Superior temporal gyrus (tissue), 1 donor: Measurements from ENCODE around the gene GDF10.
A peak's percentile ranks its signal among the peaks of the same experiment; 100 is the strongest.

Source experiments
- DNase-seq: peaks from one replicate; pipeline ENCODE4 v3.0.0-alpha.2; 2016; ENCODE audit errors: extremely low spot score

Gene GDF10

DNA sequence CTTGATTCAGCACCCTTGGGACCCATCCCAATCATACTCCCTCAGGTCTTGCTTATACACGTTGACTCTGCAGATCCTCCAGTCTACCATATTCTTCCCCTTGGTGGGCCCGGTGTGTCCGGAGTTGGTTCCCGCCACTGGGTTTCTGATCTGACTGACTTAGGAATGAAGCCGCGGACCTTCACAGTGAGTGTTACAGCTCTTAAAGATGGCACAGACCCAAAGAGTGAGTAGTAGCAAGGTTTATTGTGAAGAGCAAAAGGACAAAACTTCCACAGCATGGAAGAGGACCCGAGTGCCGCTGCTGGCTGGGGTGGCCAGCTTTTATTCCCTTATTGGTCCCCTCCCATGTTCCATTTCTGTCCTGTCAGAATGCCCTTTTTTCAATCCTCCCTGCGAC is 5.9 kb upstream of the GDF10 start:
- DNase-seq, result no peak

DNA sequence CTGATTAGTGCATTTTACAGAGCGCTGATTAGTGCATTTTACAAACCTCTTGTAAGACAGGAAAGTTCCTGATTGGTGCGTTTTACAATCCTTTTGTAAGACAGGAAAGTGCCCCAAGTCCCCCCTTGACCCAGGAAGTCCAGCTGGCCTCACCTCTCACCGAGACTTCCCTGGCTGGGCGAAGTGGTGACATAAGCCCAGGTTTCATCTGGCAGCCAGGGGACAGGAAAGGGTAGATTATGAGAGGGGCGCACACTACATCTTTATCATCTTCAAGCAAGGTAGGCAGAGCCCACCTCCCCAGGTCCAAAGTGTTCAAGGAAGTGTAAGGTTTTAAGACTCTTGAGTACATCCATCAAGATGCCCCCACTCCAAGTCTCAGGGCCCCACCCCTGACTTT is 5.5 kb upstream of the GDF10 start:
- DNase-seq, result no peak

DNA sequence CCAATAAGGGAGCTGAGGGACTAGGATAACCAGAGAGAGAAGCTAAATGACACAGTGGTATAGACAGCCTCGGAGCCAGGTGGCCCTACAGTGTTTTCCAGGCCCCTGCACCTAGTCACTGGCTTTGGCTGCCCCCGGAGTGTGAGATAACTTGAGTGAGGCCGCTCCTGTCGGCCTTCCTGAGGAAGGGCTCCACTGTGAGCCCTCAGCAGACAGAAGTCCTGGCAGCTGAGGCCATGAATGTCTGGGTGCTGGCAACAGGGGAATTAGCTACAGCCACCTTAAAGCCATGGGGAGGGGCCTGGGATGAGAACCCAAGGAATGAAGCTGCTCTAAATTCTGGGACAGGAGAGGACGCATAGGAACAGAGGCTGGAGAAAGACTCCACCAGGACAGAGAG is 4.6 kb upstream of the GDF10 start:
- no peak for DNase-seq

DNA sequence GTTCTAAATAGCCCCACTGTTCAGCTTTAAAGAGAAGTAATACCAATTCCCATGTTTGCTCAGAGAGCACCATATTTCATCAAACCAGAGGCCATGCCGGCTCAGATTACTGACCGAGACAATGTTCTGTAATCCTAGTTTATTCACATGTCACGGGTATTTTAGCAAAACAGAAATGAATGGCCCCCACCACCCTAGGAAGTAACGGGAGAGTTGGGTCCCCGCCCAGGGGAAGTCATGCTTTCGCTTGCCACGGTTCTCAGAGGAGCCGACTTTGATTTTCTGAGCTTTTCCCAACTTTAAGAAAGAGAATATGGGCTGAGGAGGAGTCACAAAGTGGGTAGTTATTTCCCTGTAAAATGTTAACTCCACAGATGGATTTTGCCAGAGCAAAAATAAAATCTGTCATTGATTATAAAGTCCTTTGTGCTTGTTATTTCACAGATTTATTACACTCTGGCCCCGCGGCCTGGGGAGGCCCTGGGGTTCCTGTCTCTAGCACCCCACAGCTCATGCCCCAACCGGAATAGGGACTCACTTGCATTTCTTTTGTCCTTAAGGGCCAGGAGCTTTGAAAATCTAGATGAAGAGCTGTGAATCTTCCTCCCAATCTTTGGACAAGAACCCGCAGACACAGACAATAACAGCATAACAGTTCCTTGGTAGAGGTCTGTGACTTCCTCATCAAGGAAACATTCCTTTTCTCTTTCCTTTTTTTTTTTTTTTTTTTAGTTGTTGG is 3.7 kb upstream of the GDF10 start:
- DNase-seq, result no peak

DNA sequence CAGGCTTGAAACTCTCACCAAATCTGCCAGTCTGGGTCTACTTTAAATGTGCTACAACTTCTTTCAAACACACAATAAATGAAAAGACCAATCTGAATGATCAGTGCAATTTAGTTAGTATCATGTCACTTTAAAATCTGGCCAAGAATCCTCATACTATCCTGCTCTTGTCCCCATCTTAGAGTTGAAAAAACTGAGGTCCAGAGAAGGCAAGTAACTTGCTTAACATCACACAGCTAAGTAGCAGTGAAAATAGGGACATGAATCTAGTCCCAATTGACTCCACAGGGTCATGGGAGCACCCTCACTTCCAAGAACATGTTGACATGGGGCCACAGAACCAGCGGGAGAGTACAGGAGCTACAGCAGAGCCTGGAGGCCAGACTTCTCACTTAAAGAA is 3.1 kb upstream of the GDF10 start:
- no peak for DNase-seq

DNA sequence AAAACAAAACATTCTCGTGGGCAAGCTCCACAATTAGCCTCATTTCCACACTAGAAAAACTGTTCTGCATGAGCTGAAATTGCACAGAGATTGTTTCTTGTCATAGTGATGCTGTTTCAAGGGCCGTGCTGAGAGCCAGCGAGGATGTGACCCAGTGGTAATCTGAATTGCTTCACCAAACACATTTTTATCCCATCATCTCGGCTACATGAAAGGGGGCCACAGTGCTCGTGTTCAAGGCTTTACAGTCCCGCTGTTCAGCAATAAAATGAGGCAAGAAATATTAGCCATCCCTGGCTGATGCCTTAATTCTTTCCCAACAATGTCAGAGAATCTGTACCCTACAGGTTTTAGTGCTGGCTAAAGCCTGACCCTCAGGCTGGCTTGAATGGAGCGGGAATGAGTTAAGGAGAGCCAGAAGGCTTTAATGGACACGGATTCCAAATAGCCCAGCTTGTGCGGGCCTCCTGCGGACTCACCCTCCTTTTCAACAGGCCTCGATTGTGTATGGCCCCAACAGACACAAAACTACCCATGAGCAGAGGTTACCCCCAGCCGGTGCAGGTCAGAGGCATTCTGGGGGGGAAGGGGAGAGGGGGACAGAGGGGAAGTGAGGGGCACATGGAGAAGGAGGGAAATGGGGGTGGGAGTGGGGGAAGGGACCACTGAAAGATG is 2.0 kb upstream of the GDF10 start:
- no peak for DNase-seq

DNA sequence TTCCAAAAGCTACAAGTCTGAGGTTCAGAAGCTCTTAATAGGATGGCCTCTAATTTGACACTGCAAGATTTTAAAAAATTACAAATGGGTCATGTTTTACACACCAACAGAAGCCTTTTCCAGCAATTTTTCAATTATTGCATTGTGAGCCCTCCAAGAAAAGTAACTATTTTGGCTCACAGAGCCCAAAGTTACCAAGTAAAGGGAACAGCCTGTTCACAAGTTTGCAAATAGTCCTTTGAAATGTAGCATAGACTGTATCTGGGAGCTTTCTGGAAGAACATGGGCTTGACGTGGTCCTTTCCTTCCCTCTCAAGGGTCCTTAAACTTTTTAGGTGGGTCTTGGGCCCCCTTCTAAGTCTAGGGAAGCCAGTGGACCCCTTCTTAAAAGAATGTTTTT is 1.3 kb upstream of the GDF10 start:
- no peak for DNase-seq

DNA sequence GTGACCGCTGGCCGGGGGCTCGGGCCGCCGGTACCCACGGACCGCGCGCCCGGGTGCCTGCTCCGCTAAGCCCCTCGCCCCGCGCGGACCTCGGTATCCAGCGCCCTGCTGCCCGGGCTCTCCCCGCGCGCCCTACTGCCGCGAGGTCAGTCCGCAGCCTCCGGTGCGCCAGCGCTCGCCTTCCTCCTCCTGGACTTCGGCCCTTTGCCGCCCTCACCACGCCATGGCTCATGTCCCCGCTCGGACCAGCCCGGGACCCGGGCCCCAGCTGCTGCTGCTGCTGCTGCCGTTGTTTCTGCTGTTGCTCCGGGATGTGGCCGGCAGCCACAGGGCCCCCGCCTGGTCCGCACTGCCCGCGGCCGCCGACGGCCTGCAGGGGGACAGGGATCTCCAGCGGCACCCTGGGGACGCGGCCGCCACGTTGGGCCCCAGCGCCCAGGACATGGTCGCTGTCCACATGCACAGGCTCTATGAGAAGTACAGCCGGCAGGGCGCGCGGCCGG is 483 bp downstream of the GDF10 start:
- no peak for DNase-seq

DNA sequence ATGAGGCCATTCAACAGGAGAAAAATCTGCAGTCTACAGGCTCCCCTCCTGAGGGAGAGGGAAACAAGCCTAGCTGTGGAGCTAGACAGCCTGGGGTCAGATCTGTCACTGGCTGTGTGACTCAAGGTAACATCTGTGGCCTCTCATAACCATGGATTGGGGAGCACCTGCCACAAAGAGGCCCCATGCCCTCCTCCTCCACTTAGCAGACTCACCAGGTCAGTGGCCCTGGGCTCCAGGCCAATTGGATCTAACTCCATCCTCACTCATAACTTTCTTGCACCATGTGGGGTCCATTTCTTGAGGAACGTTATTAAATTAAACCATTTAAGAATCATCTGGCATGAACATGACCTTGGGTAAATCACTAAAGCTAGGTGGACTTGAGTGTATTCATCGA is 1.8 kb downstream of the GDF10 start:
- DNase-seq, result no peak

DNA sequence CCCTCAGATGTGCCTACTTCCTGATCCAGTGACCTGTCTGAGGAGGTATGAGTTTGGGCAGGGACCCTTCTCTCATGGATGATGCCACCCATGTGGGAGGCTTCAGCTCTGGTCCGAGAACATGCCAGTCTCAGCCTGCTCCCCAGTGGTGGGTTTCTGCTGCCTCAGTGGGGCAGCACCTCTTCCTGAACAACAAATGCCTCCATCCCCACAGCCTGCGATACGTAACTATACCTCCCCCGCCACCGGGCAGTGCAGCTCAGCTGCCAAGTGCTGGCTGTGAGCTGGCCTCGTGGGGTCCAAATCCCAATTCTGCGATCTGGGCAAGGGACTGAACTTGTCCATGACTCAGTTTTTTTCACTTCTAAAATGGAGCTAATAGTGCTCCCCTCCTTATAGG is 3.1 kb downstream of the GDF10 start:
- DNase-seq, result no peak

DNA sequence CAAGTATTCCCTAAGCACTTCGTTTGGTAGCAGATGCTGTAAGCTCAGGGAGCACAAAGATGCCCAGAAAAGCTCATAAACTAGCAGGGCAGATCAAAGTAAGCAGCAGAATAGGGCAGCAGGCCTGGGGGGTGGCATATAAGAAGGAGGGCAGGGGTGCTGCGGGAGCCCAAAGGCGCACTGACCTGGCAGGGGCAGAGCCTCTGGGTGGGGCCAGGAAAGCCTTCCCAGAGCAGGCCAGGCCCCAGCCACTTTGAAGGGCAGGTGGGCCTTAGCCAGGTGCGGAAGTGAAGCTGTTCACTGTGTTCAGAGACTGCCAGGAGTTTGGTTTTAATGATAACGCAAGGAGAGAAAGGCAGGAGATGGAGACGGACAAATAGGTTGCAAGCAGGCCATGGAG is 3.9 kb downstream of the GDF10 start:
- DNase-seq, result no peak

DNA sequence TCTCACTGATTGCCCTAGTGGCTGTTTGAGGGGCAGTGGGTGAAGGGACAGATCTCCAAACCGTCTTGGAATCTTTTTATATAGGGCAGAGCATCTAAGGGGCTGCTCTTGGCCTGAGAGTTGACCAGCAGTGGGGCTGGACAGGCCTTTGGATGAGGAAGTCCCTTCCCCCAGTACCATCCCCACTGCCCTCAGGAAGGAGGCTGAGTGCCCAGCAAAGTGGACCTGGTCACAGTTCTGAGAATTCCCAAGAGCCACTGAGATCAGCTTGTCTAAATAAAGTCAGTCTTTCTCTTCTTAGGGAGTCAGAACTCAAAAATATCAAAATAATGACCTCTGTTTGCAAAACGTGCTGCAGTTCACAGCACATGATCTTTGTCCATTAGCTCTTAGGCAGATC is 5.6 kb downstream of the GDF10 start:
- no peak for DNase-seq

DNA sequence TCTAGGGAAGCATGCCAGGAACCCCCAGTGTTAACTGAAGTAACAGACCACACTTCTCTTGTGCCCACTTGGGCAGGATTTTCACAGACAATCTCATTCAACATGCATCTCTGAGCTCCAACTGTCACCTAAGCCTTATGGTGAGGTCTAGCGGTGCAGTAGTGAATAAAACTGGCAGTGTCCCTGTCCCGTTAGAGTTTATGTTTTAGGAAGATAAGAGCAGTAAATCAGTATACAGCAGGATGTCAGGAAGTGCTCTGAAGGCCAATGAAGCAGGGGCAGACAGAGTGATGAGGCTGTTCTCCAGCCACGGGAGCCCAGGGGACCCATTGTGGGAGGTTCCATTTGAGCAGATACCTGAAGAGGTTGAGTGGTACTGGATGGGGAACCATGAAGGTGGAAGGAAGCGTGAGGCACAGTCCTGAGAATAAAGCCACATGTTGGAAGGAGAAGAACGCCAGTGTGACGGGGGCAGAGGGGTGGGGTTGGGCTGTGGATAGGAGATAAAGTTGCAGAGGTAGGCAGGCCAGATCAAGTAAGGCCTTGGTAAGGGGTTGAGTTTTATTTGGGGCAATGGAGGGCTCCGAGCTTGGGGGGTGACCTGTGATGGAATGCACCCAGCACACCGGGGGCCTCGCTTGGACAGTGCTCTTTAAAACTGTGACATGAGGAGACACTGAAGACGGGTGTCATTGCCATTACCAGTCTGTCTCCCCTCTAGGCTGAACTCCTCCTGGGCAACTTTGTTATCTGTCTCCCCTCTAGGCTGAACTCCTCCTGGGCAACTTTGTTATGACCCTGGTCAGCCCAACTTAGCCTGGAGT is 6.6 kb downstream of the GDF10 start:
- no peak for DNase-seq

DNA sequence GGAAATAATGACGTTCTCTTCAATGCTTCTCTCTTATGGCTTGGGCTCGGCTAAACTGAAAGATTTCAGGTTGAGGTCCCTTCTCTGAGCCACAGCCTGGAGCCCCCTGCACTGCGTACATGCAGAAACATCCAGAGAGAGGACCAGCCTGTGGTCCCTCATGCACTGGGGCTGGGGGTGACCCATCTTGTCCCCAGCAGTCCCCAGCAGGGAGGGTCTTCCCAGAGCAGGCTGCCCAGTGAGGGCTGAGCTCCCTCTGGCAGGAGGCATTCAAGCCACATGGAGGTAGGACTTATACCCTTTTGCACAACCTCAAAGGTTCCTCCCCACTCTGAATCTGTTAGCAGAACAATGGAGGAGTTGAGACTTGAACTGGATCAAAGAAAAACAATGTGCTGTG is 7.4 kb downstream of the GDF10 start:
- DNase-seq, result no peak

DNA sequence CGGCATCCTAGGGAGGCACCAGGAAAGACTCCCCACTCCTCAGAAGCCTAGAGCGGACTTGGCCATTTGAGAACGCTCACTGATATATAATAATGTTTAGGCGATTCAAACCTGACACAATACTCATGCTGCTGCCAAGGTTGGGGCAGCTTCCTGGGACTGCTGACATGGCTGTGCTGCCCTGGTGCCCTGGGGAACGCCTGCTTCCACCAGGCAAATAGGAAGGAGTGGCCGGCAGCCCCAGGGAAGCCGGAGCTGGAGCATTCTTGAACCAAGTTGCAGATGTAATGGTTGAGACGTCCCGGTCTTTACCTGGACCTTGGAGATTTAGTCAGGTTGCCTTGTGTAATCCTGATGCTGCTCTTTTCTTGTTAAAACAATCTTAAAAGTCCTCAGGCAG is 8.8 kb downstream of the GDF10 start:
- no peak for DNase-seq

DNA sequence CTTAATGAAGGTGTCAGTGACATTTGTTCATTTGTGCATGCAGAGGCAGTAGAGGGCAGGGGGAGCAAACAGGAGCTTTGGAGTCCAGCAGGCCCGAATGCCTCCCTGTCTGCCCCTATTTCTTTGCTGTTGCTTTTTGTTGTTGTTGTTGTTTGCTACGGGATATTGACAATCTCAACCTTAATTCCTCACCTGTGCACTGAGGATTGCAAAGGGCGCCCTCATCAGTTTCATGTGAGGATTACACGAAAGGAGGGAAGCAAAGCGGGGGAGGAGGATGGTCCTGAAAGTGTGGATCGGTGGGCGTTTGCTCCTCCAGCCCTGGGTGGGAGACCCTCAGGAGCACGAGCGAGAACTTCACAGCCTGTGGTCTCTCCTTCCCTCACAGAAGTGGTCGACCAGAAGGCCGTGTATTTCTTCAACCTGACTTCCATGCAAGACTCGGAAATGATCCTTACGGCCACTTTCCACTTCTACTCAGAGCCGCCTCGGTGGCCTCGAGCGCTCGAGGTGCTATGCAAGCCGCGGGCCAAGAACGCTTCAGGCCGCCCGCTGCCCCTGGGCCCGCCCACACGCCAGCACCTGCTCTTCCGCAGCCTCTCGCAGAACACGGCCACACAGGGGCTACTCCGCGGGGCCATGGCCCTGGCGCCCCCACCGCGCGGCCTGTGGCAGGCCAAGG is 9.6 kb downstream of the GDF10 start:
- no peak for DNase-seq

DNA sequence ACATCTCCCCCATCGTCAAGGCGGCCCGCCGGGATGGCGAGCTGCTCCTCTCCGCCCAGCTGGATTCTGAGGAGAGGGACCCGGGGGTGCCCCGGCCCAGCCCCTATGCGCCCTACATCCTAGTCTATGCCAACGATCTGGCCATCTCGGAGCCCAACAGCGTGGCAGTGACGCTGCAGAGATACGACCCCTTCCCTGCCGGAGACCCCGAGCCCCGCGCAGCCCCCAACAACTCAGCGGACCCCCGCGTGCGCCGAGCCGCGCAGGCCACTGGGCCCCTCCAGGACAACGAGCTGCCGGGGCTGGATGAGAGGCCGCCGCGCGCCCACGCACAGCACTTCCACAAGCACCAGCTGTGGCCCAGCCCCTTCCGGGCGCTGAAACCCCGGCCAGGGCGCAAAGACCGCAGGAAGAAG is 10.1 kb downstream of the GDF10 start:
- DNase-seq, result no peak

DNA sequence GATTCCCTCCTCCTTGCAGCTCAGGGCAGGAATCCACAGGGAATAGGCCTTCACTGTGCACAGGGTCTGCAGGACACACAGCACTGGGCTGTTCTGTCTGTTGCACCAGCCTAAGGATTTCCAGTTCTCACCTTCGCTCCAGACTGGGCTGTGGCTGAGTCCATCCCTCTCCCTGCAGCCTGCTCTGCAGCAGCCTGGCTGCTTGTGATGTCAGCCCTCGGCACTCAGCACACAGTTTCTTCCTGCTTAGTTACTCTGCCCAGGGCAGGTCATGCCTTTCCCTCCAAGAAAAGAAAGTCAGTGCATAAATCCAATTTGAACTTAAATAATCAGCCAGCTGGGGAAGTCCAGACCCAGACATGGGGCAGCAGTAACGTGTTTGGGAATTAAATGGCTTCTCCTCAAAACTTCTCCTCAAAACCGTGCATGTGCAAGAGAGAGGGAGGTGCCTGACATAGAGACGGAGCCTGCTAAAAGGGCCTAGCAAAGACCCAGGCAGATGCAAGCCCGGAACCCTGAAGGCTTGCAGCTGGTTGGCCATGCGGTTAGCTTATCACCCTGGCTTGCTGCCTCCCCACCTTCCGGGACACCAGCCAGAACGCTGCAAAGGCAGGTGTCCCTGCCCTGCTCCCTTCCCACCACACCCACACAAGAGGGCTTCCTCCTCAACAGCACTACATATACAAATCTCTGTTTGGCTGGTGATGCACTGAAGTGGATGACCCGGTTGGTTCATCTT is 11.4 kb downstream of the GDF10 start:
- no peak for DNase-seq

DNA sequence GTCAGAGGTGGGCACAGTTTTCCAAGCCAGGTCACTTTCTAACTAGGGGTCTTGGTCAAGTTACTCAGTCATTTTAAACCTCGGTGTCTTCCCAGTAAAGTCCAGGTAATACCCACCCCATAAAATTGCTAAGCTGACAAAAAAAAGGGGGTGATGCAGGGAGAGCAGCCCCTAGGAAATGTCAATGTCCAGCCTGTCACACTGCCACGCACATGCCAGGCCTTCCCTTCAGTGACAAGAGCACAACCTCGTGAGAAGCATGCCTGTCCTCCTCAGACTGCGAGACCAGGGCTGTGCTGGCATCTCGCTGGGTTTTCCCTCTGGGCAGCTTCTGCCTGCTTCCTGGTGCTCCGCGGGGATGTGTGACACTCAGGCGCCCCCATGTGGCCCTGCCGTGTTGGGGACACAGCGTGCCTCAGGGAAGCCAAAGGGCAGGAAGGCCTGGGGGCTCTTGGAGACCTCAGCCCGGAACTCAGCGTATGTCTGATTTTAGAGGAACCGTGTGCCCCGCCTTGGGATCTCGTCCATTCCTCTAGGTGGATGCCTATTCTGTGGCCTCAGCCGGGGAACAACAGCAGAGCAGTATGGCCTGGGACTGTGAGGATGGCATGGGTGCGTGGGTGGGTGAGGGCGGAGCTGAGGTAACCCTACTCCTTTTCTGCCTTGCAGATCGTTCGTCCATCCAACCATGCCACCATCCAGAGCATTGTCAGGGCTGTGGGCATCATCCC is 12.1 kb downstream of the GDF10 start:
- peak; percentile 87 for DNase-seq

DNA sequence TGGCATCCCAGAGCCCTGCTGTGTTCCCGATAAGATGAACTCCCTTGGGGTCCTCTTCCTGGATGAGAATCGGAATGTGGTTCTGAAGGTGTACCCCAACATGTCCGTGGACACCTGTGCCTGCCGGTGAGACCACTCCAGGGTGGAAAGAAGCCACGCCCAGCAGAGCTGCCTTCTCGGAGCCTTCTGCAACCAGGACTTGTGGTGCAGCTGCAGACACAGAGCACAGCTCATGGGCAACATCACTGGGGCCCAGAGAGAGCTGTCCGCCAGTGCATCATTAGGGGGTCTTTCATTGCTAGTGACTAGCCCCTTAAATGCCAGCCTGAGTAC is 12.6 kb downstream of the GDF10 start:
- no peak for DNase-seq

DNA sequence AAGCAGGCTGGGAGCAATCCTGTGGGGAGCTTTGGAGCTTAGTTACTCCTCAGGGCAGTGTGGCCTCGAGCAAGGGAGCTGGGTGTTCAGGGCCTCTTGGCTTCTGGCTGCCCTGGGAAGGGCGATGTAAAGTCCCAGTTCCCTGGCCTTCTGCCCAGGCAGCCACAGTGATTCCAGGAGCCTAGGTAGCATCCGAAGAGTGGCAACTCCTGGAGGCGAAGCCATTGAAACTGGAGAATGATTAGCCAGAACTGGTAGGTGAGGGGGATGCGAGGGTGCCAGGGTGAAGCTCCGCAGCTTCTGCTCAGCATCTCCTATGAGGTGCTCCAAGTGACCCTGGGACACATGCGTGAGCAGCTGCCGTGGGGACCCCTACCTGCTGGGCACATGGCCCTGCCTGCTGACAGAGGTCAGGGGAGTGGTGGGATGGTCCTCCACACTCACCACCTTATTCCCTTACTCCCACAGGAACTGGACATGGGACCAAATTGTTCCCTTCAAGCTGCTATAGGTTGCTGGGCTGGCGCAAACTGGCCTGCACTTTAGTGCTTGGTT is 14.5 kb downstream of the GDF10 start:
- no peak for DNase-seq
